Hypothalamus (tissue), 51 donors: Measurements from ENCODE around the gene GRK5.
A peak's percentile ranks its signal among the peaks of the same experiment; 100 is the strongest.
"Not testable (repeated sequence)": the region's sequence is repeated elsewhere in the genome, so short reads cannot be mapped to it uniquely, and the experiment has no call there.

Experiments
- DNase-seq, 51 donors: peaks; one replicate each; lab custom pipeline; 2025; lab: John Stamatoyannopoulos, UW

The GRK5 gene

GRCh38 chr10:119219871-119220270 lies 12.5 kb downstream of the GRK5 start:
- DNase-seq, result no peak

DNA sequence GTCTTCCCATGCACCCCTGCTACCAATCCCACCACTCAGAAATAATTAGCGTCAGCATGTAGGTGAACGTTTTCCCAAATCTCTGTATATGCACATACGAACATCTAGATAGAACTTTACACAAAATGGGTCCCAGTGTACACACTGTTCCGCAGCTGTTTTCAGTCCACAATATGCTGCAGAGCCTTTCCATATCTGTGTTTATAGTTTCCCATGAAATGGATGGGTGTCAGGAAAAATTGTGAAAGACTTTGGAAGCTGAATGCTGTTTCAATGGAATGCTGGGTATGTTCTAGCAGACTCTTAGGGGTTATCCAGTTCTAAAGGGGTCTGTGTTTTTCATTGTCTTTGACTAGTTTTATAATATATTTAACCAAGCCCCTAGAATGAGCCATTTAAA lies 13.8 kb downstream of the GRK5 start:
- no peak for DNase-seq

GRCh38 chr10:119221666-119222065 lies 14.3 kb downstream of the GRK5 start:
- no peak for DNase-seq

- no peak for DNase-seq
These were observed 15.2 kb downstream of the GRK5 start for GRCh38 chr10:119222537-119222936.

DNA sequence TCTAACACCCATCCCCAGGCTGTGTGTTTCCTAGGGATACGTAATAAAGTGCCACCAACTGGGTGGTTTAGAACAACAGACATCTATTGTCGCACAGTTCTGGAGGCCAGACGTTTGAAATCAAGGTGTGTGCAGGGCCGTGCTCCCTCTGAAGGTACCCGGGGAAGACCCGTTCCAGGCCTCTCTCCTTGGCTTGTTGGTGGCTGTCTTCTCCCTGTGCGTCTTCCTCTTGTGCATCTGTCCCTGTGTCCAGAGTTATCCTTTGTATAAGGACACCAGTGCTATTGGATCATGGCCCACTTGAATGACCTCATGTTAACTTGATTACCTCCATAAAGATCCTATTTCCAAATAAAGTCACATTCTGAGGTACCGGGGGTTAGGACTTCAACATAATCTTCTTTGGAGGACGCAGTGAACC lies 15.6 kb downstream of the GRK5 start:
- DNase-seq, result no peak

DNA sequence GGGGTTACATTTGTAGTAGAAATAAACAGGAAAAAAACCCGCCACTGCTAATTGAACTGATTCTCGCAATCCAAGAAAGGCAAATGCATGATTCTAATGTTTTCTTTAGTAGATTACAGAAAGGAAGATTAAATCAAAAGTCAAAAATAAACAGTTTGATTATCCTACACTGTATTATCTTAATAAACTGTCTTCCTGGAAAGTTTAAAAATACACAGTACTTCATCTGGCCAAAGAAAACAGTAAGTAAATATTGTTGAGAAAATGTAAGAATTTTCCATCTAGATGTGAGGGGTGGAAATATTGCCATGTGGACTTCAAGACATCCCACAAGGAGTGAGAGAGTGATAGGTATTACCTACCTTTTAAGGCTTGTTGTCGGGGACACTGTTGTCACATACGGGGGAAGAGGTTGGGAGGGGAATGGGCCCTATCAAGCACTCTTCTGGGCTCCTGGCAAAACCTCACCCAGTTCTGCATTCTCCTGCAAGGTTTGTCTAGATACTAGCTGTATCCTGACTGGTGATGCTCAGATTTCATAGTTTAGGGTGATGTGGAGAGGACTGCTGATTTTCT lies 17.8 kb downstream of the GRK5 start:
- DNase-seq, result no peak

DNA sequence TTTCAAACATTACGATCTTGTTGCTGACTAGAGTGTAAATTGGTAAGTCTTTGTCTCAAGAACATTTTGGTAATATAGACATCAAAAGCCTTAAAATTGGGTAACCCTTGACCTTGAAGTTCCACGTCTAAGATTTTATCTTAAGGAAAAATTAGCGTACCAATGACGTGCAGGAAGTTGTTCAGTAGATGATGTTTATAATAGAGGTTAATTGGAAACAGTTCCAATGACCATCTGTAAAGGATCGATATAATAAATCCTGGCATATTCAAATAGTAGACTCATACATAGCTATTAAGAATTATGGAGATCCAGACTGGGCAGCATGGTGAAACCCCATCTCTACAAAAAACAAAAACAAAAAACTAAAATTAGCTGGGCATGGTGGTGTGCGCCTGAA lies 20.5 kb downstream of the GRK5 start:
- DNase-seq, result no peak

DNA sequence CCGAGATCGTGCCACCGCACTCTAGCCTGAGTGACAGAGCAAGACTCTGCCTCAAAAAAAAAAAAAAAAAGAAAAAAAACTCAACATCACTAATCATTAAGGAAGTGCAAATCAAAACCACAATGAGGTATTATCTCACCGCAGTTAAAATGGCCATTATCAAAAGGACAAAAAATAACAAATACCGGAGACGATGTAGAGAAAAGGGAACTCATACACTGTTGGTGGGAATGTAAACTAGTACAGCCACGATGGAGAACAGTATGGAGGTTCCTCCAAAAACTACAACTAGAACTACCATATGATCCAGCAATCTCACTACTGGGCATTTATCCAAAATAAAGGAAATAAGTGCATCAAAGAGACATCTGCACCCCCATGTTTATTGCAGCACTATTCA lies 24.3 kb downstream of the GRK5 start:
- no peak for DNase-seq

DNA sequence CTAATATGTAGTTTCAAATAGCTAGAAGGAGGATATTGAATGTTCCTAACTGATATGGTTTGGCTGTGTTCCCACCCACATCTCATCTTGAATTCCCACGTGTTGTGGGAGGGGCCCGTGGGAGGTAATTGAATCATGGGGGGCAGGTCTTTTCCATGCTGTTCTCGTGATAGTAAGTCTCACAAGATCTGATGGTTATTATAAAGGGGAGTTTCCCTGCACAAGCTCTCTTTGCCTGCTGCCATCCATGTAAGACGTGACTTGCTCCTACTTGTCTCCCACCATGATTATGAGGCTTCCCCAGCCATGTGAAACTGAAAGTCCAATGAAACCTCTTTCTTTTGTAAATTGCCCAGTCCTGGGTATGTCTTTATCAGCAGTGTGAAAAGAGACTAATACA lies 25.1 kb downstream of the GRK5 start:
- DNase-seq, result not testable (repeated sequence)

DNA sequence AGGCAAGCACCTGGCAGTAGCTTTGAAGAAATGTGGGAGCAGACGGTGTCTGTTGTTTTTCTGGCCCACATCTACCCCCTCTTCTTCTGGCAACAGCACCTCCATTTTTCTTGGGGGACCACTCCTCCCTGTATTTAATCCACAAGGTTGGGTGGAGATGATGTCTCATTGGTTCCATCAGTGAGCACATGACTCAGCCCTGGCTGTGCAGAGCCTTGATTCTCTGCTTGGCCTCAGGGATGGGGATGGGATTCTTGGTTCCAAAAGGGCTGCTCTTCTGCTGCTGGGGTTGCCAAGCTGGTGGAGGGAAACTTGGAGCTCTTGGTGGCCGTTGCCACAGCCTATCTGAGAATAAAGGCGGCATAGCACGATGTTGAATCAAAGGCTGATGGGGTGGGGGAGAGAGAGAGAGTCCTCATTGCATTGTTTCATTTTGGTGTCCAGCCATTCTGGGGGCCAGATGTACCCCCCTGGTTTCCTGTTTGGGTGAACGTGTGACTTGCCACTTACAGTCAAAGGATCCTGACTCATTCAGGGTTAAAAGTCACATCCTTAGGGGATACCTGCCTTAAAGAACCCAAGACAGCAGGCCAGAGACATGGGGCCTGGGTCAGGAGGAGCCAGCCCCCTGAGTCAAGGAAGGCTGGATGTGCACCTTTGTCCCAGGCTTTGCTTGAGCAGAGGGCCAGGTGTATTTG lies 25.9 kb downstream of the GRK5 start:
- DNase-seq, result no peak

DNA sequence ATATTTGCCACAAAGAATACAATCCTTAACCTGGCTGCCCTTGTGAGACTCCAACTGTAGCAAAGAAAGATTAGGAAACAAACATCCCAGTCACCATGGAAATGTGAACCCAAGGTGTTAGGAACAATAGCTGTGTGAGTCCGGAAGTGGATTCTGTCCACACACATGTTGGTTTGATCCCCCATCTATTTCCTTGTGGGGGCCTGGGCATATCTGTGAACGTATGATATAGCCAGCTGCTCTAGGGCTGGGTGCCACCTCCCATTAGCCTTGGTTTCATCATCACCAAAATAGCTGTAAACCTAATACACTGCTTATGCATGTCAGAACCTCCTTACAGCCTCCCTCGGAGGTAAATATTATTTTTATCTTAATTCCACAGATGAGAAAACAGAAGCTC lies 26.4 kb downstream of the GRK5 start:
- no peak for DNase-seq

DNA sequence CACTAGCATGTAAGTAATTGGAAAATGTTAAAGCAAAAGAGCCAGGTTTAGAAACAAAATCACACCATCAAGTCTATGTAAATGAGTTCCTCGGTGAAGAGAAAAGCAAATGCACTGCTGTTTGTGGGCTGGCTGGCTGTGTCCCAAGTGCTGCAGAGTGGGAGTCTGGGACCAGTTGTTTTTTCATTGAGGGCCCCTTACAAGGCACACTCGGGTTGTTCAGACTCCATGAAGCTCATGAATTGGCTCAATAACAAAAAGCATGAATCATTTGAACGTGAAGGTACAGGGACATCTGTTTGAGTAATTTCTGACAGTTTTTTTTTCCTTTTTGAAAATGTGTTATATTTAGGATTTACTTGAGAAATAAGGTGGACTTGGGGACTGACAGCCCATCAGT lies 28.0 kb downstream of the GRK5 start:
- DNase-seq, result peak in 3 of 51 donors; percentile 4 to 66 (median 18)

DNA sequence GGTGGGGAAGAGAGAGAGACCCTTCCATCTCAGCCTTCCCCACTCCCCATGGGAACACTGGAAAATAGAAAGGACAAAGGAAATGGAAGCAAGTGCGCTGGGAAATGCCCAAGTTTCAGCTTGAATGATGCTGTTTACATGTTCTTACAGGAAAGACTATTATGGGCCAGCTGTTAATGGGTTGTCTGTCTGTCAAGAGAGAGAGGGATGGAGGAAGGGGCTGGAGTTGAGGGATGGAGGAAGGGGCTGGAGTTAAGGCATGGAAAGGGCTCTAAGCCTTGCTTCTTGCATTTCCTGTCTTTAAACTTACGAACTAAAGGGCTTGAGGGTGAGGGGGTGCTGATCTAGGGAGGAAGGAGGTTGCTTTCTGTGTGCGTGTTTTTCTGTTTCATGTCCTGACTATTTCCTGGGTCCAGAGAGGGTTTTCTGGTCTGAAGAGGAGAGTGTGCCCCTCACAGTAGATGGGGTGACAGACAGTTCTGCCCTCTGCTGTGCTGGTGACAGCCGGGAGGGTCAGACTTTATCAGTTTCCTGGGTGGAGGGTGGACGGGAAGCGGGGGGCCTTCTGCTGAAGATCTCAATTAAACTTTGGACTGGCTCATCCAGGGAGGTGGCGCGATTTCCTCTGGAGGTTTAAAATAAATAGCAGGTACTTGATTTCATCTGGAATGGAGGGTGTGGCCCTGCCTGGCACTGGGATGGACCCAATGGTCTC lies 30.5 kb downstream of the GRK5 start:
- DNase-seq, result no peak

- no peak for DNase-seq
These were observed 31.2 kb downstream of the GRK5 start for GRCh38 chr10:119238577-119238976.

- DNase-seq, result not testable (repeated sequence)
These were observed 31.6 kb downstream of the GRK5 start for GRCh38 chr10:119239015-119239414.

- DNase-seq, result not testable (repeated sequence)
These were observed 32.3 kb downstream of the GRK5 start for GRCh38 chr10:119239630-119240029.

DNA sequence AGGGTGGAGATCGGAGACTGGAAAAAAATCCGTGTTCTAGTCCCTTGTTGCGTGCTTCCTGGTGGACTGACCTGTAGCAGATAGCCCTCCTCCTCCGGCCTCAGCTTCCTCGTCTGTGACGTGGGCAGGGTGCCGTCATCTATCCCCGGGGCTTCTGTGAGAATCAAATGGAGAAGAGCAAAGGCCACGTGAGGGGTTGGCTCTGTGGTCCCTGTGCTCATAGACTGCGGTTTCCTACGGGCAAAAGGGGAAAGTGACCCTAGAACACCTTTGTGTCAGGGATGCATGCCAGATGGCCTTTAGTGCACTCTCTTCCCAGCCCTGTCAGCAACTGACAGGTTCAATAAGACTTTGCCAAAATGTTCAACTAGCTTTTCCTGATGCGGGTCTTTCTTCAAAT lies 33.7 kb downstream of the GRK5 start:
- DNase-seq, result no peak

GRCh38 chr10:119242186-119242585 lies 34.8 kb downstream of the GRK5 start:
- no peak for DNase-seq

DNA sequence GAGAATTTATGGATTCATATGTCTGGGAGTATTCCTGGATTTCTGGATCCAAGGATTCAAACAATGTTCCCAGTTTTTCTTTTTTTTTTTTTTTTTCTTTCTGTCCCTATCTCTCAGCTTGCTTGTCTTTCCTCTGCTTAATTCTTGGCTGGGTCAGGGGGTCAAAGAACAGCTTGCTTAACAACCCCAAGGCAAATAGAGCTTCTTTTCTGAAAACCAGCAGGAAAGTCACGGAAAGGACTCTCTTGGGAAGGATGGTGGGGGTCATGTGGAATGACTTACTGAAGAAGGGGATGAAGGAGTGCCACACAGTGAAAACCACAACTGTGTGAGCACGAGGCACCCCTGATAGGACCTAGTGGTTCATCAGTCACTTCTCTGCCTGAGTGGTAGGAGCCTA lies 36.1 kb downstream of the GRK5 start:
- DNase-seq, result no peak

GRCh38 chr10:119243967-119244366 lies 36.6 kb downstream of the GRK5 start:
- no peak for DNase-seq

GRCh38 chr10:119245272-119245671 lies 37.9 kb downstream of the GRK5 start:
- DNase-seq, result no peak
